GM12892 (cell line): ENCODE data around the gene NUP50.

Source experiments
- DNase-seq: peaks from one replicate; pipeline ENCODE4 v3.0.0; 2011; ENCODE audit not compliant: insufficient read length
- FAIRE-seq: peaks from 2 replicates; lab custom pipeline; 2011; peaks lifted over from hg19 to GRCh38; lab: Jason Lieb, UNC
- POLR2A ChIP-seq: IDR thresholded peaks from 2 replicates; pipeline ENCODE4 v1.6.1; 2011; ENCODE audit warnings: low read depth, low read length, control low read depth
- POLR2AphosphoS5 ChIP-seq: IDR thresholded peaks from 2 replicates; pipeline ENCODE4 v1.6.1; 2011; ENCODE audit warnings: low read depth, low read length, control low read depth
- TAF1 ChIP-seq: IDR thresholded peaks from 2 replicates; pipeline ENCODE4 v1.6.1; 2011; ENCODE audit warnings: low read depth, mild to moderate bottlenecking, control low read depth, low read length, borderline replicate concordance

NUP50 gene

DNA sequence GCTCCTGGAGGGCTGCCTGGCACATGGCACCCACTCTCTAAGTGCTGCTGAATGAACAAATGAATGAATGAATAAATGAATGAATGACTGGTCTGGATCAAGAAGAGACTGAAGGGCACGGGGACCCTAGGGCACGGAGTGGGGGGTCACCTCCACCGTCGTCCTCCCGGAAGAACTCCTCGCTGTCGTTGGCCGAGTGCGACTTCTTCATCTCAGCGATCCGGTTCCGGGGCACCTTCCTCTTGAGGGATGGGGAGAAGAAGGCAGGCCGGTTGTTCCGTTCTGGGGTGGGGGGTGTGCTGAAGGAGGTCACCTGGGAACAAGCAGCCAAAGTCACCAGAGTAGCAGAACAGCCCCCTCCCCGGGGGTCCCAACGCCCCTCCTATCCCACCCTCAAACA lies 36.0 kb downstream of the NUP50 start:
- DNase-seq: no peak
- TF ChIP-seq POLR2AphosphoS5 (no peak), POLR2A (no peak), TAF1 (no peak)
- FAIRE-seq: no peak

DNA sequence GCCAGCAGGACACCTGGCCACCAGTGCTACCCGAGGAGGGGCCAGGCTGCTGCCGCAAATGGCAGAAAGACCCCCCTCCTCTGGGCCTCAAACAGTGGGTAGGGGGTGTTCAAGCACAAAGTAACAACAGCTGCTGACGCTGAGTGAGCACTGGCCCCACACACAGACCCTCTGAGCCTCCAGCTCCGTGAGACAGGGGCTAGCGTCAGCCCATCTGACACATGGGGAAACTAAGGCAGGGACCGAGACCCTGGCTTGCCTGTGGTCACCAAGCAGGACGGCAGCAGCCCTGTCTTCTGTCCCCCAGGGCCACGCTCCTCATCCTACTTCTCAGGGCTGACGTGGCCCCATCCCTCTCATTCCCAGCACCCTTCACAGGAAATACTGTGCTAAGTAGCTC lies 36.5 kb downstream of the NUP50 start:
- TF ChIP-seq POLR2AphosphoS5 (no peak), POLR2A (no peak), TAF1 (no peak)
- FAIRE-seq (no peak), DNase-seq (no peak)

DNA sequence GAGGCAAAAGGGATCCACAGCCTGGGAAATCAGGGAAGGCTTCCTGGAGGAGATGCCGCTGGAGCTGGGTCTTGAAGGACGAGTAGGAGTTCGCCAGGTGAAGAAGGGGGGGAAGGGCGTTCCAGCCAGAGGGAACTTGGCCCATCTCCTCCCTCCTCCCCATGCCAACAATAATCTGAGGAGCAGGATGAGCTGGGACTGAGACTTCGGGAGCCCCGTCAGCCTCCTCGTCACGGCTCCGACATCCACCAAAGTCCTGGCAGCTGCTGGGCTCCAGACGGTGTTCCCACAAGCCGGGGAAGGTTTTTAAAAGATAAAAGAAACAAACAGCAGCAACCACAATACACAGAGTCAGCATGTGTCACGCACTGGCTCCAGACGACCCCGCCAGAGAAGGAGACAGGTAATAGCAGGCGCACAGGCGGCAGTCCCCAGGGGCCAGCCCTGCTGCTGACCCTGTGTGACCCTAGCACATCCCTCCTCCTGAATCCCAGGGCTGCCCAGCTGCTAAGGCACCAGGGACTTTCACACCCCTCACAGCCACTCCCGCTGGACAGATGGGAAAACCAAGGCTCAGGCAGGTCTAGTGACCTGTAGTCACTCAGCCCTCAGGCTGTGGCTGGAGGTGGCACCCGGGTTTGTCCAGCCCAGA lies 37.3 kb downstream of the NUP50 start:
- TF ChIP-seq TAF1: no peak
- no peak for TF ChIP-seq POLR2AphosphoS5
- TF ChIP-seq POLR2A: no peak
- DNase-seq (no peak), FAIRE-seq (no peak)

DNA sequence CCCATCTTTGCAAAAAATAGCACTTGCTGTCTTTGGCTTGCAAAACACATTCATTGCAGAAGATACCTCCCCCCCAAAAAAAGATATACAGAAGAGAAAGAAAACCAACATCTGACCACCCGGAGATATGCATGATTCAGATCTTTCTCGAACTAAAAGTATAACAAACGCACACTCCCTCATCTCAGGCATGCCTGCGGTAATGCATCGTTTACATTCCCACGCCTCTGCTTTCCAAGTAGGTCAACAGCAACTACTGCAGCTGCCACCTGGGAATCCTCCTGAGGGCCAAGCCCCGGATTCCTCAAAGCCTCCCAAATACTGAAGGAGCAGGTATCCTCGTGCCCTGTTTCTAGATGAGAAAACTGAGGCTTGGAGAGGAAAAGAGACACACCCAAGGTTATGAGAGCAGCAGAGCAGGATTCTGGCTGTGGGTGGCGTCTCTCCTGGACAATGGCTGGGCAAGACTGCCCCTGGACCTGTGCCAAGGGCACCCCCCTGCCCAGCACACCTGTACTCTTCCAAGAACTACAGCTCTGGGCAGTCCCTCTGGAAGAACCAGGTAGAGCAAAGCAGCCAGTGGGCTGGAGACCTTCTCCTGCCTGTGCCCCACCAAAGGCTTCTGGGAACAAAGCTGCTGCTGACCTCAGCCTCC lies 38.1 kb downstream of the NUP50 start:
- DNase-seq (no peak), FAIRE-seq (no peak)

DNA sequence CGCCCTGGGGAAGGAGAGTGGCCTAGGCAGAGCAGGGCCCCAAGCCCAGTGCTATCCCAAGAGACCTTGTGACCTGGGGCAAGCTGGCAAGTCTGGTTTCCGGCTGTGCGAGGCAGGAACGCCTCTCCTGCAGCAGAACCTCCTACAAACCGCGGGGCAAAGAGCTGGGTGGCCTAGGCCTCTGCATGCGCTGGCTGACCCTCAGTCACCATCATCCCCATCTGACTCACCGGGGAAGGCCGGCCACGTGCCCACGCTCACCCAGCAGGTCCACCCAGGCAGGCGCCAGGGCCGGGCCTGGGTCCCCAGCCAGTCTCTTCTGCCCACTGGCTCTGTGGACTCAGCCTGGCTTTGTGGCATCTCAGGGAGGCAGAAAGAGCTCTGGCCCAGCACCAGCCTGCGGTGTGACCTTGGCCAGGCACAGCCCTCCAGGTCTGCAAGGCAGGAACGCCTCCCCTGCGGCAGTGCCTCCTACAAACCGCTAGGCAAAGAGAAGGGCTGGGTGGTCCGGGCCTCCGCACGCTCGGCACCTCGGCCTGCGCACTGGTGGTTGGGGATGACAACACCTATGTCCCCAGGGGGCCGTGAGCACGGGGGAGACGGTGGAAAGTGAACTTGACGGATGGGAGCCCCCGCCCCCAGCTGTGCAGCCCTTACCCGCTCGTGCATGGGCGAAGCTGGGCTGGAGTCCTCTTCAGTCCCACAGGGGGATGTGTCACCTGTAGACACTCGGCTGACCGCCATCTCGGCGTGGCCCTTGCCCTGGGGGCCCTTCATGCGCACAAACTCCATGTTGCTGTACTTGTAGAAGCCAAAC lies 38.8 kb downstream of the NUP50 start:
- TF ChIP-seq POLR2A: no peak
- no peak for TF ChIP-seq POLR2AphosphoS5
- TF ChIP-seq TAF1: no peak
- FAIRE-seq (no peak), DNase-seq (no peak)

More for the DNA sequence above, 38.1 kb downstream of the NUP50 start:
- TF ChIP-seq POLR2A (no peak), POLR2AphosphoS5 (no peak)

DNA sequence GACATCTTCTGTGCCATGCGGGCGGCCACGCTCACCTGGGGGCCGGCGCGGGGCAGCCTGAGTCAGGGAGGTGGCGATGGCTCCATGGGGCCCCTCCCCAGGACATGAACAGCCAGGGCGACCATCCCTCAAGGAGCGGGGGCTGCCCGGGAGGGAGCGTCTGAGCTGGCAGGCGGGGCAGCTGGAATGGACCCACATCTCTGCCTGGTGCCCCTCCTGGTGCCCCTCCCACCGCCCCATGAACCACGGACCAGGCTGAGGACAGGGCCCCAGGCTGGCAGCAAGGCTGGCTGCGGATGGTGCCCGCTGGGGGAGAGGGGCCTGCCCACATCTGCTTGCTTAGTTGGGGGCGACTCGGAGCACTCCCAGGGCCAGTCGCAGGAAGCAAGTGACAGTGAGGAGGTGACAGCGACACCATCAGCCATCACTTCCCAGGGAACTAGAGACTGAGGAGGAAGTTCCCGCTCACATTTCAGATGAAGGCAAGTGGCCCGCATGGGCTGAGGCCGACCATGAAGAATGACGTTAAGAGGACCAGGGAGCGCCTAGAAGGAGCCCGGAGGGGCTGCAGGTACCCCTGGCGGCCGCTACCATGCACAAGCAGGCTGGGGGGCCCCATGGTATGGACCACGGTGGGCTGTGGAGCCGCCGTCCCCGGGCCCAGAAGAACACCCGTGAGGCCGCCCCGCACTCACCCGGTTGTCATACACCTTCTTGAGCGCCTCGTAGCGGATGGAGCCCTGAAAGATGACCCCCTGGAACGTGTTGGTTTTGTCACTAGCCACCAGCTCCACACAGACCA lies 39.6 kb downstream of the NUP50 start:
- TF ChIP-seq POLR2A (no peak), POLR2AphosphoS5 (no peak), TAF1 (no peak)
- DNase-seq (no peak), FAIRE-seq (no peak)

DNA sequence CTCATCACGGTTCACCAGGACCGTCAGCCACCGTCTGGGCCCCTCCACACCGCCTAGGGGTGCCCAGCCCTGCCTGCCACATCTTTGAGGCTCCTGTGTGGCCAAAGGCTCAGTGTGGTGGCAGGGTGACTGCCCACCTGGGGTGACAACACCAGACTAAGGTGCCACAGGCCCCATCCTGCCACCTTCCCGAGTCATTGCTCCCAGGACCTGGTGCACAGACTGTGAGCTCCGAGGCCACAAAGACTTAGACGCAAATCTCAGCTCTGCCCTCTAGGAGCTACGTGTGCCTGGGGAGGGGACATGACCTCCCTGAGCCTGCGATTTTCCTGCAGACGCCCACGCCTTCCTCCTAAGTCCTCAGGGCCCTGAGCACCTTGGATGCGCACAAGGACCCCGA lies 40.5 kb downstream of the NUP50 start:
- FAIRE-seq: no peak
- TF ChIP-seq POLR2A (no peak), TAF1 (no peak), POLR2AphosphoS5 (no peak)
- DNase-seq: no peak

DNA sequence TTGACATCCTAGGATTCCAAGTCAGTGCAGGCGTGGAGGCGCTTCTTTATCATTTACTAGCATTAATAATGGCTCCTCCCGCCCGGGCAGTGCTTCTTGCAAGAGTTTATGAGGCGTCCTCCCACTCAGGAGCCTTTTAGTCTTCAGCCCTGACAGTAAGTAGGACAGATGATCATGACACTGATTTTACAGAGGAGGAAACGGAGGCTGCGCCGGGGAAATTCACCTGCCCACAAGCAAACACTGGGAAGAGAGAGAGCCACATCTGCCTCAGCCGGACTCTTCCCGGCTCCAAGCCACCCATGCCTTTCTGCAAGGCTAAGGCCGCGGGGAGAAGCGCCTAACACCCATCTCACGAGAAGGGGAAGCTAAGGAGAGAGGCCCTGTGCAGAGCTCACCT lies 41.1 kb downstream of the NUP50 start:
- FAIRE-seq: no peak
- DNase-seq: no peak
- no peak for TF ChIP-seq POLR2A
- TF ChIP-seq POLR2AphosphoS5: no peak
- TF ChIP-seq TAF1: no peak

DNA sequence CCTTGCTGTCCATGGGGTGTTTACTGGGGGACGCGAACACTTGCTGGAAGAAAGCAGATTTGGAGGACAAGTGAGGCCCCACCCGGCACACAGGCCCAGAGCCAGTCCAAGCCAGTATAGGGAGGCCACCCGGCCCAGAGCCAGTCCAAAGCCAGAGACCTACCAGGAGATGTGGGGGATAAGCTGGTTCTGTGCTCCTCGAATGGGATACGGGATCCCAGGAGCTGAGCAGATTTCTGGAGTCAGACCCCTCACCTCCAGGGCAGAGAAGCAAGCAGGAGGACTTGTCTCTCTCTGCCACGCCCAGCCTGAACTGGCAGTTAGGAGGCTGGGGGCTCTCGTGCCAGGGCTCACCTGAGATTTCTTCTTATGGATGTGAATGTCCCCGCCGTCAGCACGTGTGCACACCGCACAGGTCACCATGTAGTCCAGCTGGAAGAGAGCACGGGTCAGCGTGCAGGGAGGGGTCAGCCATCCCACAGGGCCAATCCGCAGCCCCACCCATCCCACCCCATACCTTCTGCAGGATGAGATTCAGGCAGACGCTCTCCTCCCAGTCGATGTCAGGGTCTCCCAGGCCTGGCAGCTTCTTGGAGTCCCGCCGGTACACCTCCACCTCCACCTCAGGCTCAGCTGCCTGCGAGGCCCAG lies 41.7 kb downstream of the NUP50 start:
- no peak for DNase-seq
- FAIRE-seq: no peak
- TF ChIP-seq TAF1: no peak
- TF ChIP-seq POLR2A: no peak
- no peak for TF ChIP-seq POLR2AphosphoS5

DNA sequence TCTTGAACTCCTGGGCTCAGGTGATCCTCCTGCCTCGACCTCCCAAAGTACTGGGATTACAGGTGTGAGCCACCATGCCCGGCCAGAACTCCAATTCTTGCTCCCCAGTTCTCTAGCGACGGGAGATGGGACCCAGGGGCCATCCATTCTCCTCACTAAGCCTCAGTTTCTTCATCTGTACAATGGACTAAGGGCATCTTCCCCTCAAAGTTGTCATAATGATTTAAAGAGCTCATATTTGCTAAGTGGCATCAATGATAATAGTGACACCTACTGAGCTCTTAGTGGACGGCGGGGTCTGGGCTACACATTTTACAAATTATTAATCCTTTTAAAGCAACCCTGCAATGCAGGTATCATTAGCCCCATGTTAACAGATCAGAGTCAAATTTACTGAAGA lies 42.5 kb downstream of the NUP50 start:
- DNase-seq (no peak), FAIRE-seq (no peak)
- TF ChIP-seq TAF1 (no peak), POLR2A (no peak), POLR2AphosphoS5 (no peak)
